ENCODE data around the gene PRTN3.
"Not testable (repeated sequence)": the region's sequence is repeated elsewhere in the genome, so short reads cannot be mapped to it uniquely, and the experiment has no call there.

PRTN3 gene

DNA sequence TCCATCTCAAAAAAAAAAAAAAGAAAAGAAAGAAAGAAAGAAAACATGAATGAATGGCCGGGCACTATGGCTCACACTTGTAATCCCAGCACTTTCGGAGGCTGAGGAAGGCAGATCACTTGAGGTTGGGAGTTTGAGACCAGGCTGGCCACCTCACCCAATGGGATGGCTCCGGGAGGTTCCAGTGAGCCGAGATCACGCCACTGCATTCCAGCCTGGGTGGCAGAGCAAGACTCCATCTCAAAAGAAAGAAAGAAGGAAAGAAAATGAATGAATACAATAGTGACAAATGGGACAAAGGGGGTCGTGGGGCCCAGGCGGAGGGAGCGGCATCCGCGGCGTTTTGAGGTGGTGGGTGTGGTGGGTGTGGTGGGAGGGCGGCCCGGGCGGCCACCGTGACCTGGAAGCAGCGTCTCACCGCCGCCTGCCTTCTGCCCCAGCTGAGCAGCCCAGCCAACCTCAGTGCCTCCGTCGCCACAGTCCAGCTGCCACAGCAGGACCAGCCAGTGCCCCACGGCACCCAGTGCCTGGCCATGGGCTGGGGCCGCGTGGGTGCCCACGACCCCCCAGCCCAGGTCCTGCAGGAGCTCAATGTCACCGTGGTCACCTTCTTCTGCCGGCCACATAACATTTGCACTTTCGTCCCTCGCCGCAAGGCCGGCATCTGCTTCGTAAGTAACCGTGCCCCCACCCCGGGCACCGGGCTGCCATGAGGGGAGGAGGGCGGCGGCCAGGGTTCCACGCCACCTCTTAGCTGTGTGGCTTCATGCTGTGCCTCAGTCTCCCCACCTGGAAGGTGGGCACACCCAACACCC lies 5.1 kb downstream of the PRTN3 start:
- DNase-seq (ENCODE audit: low read depth in 3 of 3) = no peak

DNA sequence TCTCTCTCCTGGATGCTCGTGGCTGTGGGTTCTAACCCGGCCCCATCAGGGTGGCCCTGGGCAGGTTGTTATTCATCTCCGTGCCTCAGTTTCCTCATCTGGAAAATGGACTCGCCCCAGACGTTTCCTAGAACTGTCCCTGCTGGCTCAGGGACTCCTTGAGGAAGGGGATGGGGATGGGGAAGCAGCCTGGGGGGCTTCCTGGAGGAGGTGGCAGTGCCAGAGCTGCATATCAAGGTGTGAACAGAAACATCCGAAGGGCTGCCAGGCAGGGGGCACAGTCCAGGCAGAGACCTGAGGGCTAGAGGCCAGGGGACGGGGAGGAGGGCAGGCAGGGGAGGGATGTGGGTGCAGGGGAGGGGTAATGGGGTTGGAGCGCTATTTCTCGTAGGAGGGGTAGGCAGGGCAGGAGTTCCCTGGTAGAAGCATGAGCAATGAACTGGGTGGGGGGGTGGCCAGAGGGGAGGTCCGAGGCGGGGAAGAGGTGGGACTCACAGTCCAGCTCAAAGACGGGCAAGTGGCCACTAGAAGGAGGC lies 7.7 kb downstream of the PRTN3 start:
- DNase-seq (ENCODE audit: low read depth in 3 of 3) = no peak

GRCh38 chr19:849195-849594 lies 8.4 kb downstream of the PRTN3 start:
- DNase-seq (ENCODE audit: low read depth in 3 of 3) = not testable (repeated sequence)

DNA sequence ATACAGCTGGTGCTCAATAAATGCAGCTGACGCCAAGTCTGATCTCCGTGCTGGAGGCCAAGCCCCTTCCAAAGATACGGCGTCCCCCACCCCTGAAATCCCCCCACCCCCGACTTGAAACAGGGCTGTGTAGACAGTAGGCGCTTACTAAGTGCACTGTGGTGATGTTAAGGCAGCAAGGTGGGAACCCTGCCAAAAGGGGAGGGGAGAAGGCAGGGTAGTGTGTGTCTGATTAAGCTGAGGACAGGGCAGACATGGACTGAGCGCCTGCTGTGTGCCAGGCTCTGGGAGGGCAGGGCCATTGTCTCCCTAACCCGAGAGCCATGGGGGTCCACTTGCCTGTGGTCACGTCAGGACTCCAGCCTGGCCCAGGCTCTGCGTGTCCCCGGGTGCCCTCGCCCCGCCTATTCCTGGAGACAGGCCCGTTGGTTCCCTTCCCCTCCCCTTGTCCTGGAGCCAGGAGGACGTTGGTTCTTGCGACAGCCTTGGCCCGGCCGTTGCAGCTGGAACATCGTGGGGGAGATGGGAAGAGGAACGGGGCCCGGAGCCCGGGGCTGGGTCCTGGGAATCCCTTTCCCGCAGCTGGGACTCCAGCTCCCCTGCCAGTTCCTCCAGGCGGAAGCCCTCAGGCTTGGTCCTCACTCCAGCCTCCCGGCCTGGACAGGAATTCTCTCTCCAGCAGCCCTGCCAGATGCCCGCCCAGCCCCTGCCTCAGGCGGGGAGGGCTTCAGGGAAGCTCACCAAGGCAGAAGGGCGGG lies 9.6 kb downstream of the PRTN3 start:
- DNase-seq (ENCODE audit: low read depth in 3 of 3) = no peak

DNA sequence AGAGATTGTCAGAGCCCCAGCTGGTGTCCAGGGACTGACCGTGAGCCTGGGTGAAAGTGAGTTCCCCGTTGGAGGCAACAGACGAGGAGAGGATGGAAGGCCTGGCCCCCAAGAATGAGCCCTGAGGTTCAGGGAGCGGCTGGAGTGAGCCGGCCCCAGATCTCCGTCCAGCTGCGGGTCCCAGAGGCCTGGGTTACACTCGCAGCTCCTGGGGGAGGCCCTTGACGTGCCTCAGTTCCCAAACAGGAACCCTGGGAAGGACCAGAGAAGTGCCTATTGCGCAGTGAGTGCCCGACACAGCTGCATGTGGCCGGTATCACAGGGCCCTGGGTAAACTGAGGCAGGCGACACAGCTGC lies 10.2 kb downstream of the PRTN3 start:
- DNase-seq (ENCODE audit: low read depth in 3 of 3) = no peak

GRCh38 chr19:852136-853013 lies 11.6 kb downstream of the PRTN3 start, which contains the start of gene ELANE:
Gene ELANE, plus strand, starts transcription at chr19:852303. Its CDS starts 26 bp downstream, at chr19:852329.
- DNase-seq (ENCODE audit: low read depth in 3 of 3) = no peak

DNA sequence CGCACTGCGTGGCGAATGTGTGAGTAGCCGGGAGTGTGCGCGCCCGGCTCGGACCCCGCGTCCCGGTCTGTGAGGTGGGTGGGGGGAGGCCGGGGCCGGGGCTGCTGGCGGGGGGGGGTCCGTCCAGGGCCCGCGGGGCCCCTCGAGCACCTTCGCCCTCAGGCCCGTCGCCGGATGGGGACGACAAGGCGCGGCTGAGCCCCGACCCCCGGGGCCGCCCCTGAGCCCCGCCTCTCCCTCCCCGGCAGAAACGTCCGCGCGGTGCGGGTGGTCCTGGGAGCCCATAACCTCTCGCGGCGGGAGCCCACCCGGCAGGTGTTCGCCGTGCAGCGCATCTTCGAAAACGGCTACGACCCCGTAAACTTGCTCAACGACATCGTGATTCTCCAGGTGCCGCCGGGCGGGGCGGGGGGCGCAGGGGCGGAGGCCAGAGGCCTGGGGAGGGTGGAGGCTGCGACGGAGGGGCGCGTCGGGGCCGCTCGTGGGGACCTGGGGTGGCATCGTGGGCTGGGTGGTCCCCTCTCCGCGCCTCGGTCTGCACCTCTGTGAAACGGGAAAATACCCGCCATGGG lies 12.3 kb downstream of the PRTN3 start:
- DNase-seq (ENCODE audit: low read depth in 3 of 3) = no peak

DNA sequence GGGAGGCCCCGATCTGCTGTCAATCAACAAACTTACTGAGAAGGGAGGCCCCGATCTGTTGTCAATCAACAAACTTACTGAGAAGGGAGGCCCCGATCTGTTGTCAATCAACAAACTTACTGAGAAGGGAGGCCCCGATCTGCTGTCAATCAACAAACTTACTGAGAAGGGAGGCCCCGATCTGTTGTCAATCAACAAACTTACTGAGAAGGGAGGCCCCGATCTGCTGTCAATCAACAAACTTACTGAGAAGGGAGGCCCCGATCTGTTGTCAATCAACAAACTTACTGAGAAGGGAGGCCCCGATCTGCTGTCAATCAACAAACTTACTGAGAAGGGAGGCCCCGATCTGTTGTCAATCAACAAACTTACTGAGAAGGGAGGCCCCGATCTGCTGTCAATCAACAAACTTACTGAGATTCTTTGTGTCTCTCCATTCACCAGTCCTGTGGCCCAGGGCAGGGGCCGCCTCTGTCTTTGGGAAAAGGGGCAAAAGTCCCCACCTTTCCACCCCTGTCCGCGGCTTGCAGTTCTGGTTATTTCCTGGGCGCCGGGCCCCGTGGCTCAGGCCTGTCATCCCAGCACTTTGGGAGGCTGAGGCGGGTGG lies 12.9 kb downstream of the PRTN3 start:
- not testable (repeated sequence) for DNase-seq (ENCODE audit: low read depth in 3 of 3)

DNA sequence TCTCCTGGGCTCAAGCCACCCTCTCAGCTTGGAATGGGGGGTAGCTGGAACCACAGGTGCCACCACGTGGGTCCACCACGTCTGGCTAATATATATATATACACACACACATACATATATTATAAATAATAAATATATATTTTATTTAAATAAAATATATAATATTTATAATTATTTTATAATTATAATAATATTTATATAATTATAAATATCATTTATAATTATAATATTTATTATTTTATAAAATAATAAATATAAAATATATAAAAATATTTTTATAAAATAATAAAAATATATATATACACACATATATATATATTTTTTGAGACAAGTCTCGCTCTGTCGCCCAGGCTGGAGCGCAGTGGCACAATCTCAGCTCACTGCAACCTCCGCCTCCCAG lies 13.8 kb downstream of the PRTN3 start:
- DNase-seq (ENCODE audit: low read depth in 3 of 3) = no peak

- no peak for DNase-seq (ENCODE audit: low read depth in 3 of 3)
These were observed 14.3 kb downstream of the PRTN3 start for GRCh38 chr19:855142-855541.

- DNase-seq (ENCODE audit: low read depth in 3 of 3) = no peak
These were observed 14.8 kb downstream of the PRTN3 start for GRCh38 chr19:855566-856120.

- no peak for DNase-seq (ENCODE audit: low read depth in 3 of 3)
These were observed 17.5 kb downstream of the PRTN3 start for GRCh38 chr19:858284-858683.

DNA sequence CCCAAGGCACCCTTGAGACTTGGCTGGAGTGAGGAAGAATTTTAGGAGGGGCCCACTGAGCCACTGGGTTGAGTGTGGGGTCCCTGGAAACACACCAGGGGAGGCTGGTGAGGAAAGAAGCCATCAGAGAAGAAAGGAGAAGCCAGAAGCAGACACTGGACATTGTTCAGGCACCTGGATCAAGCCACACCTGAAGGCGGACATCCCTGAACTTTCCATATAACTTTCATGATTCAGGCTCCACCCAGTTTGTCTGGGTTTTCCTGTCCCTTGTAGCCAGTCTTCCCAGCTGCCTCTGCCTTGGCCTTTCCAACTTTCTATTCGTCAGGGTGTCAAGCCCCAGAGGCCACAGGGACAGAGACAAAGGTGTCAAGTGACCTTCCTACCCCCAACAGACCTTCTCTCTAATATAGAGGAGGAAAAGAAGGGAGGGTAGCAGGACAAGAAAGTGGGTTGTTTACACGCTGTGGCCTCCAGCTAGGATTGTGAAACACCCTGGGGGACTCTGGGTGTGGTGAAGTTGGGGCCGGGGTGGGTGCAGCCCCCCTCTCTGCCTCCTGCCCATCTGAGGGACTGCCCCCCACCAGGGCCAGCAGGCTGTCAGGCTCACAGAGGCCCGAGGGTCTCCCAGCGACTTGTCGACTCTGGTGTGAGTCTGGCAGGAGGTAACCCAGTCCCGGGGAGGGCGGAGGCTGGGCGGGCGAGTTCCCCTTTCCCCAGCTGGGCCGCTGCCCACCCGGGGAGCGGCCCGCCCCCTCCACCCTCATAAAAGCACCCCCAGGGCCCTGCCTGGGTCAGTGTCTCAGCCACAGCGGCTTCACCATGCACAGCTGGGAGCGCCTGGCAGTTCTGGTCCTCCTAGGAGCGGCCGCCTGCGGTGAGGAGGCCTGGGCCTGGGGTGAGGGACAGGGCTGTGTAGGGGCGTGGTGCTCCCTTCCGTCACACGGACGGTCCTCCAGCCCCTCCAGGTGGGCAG lies 18.4 kb downstream of the PRTN3 start, which contains the start of gene CFD:
Gene CFD (plus strand): TSS at position 797 of the 976 bp plus-strand sequence. CDS start 26 bp downstream, at position 823.
- no peak for DNase-seq (ENCODE audit: low read depth in 3 of 3)

DNA sequence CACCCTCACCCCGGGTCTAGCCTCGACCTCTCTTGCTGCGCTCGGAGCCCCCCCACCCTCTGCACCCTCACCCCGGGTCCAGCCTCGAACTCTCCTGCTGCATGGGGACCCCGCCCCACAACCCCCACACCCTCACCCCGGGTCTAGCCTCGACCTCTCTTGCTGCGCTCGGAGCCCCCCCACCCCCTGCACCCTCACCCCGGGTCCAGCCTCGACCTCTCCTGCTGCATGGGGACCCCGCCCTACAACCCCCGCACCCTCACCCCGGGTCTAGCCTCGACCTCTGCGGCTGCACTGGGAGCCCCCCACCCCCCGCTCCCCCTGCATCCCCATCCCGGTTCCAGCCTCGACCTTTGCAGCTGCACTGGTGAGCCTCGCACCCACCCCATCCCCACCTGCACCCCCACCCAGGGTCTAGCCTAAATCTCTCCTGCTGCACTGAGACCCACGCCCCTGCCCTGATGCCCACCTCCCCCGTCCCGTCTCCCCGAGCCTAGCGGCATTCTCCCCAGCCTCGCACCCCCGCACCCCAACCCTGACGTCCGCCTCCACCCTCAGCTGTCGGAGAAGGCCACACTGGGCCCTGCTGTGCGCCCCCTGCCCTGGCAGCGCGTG lies 20.4 kb downstream of the PRTN3 start:
- DNase-seq (ENCODE audit: low read depth in 3 of 3) = no peak

- DNase-seq (ENCODE audit: low read depth in 3 of 3) = peak; percentile 41 to 57 (median 42)
These were observed 21.2 kb downstream of the PRTN3 start for GRCh38 chr19:861756-862580.

DNA sequence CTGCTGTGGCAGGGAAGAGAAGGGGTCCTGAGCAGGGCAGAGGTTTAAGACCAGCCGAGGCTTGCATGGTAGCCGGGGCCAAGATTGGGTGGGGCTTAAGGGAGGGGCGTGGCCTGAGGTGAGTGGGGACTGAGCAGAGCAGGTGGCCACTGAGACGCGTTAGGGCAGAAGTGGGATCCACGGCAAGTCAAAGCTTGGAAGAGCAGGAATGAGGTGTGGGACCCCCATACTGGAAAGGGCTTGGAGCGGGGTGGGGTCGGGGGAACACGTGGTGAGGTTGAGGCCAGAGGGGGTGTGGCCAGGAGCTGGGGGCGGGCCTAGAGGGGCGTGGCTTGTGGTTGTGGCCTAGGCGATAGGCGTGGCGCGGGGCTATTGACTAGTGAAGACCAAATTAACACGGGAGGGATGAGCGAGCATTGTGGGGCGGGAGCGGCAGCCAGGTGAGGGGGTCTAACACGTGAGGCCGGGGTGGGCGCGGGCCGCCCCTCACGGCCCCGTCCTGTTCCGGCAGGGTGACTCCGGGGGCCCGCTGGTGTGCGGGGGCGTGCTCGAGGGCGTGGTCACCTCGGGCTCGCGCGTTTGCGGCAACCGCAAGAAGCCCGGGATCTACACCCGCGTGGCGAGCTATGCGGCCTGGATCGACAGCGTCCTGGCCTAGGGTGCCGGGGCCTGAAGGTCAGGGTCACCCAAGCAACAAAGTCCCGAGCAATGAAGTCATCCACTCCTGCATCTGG lies 21.9 kb downstream of the PRTN3 start:
- peak; percentile 58 to 64 (median 63) for DNase-seq (ENCODE audit: low read depth in 3 of 3)

GRCh38 chr19:863315-863620 lies 22.5 kb downstream of the PRTN3 start:
- DNase-seq (ENCODE audit: low read depth in 3 of 3) = no peak
